Liver (tissue), 9 donors: ENCODE measurements around the gene EMP2. TPM values are rescaled to one million over a fixed set of nuclear protein-coding genes. Genes with fewer than 3 reads are reported as not detected.

Source experiments
- DNase-seq: peaks from one replicate; pipeline ENCODE4 v3.0.0-alpha.2; 2017; ENCODE audit warnings: low spot score
- H3K27ac ChIP-seq, 2 donors: one replicate each; pipeline ENCODE4 v1.7.0; 2013; ENCODE audit warnings: inconsistent platforms in 2 of 2, low read length in 2 of 2, control low read depth in 1 of 2, low read depth in 1 of 2, mild to moderate bottlenecking in 1 of 2
- H3K27me3 ChIP-seq, 4 donors: one replicate each; pipeline versions ENCODE4 v1.6.1 to v1.7.0; 2013; ENCODE audit warnings: low read length in 3 of 4, inconsistent platforms in 1 of 4, mild to moderate bottlenecking in 1 of 4, moderate library complexity in 1 of 4; ENCODE audit not compliant: control insufficient read depth in 4 of 4, insufficient read depth in 4 of 4
- H3K36me3 ChIP-seq, 4 donors: one replicate each; pipeline versions ENCODE4 v1.6.1 to v1.7.0; 2013; ENCODE audit warnings: low read length in 3 of 4, mild to moderate bottlenecking in 3 of 4, low read depth in 1 of 4, moderate library complexity in 1 of 4; ENCODE audit not compliant: control insufficient read depth in 4 of 4, insufficient read depth in 3 of 4
- H3K4me1 ChIP-seq, 4 donors: one replicate each; pipeline versions ENCODE4 v1.6.1 to v1.7.0; 2013; ENCODE audit warnings: low read length in 3 of 4, mild to moderate bottlenecking in 3 of 4, moderate library complexity in 1 of 4; ENCODE audit not compliant: control insufficient read depth in 4 of 4, insufficient read depth in 4 of 4
- H3K4me3 ChIP-seq, 3 donors: one replicate each; pipeline versions ENCODE4 v1.6.1 to v1.7.0; 2013; ENCODE audit warnings: low read length in 3 of 3, control low read depth in 1 of 3, low read depth in 1 of 3, mild to moderate bottlenecking in 1 of 3
- H3K9ac ChIP-seq, 2 donors: one replicate each; pipeline ENCODE4 v1.7.0; 2013; ENCODE audit warnings: low read length in 2 of 2, mild to moderate bottlenecking in 2 of 2, moderate library complexity in 2 of 2, control low read depth in 1 of 2, low read depth in 1 of 2
- H3K9me3 ChIP-seq, 4 donors: one replicate each; pipeline versions ENCODE4 v1.6.1 to v1.7.0; 2013; ENCODE audit warnings: low read length in 3 of 4; ENCODE audit not compliant: control insufficient read depth in 4 of 4
- EGR1 ChIP-seq, 2 donors: IDR thresholded peaks; 2 replicates each; pipeline ENCODE4 v1.6.1; 2016 to 2018; ENCODE audit warnings: antibody characterized with exemption in 2 of 2, low read depth in 2 of 2
- FOXA1 ChIP-seq: IDR thresholded peaks from 2 replicates; pipeline ENCODE4 v1.6.1; 2016; ENCODE audit warnings: antibody characterized with exemption
- FOXA2 ChIP-seq: IDR thresholded peaks from 2 replicates; pipeline ENCODE4 v1.6.1; 2016; ENCODE audit warnings: antibody characterized with exemption
- GABPA ChIP-seq, 2 donors: IDR thresholded peaks in 1 of 2; conservative IDR thresholded peaks in 1 of 2; 2 replicates each; pipeline ENCODE4 v1.6.1; 2016; ENCODE audit warnings: antibody characterized with exemption in 2 of 2, mild to moderate bottlenecking in 1 of 2, moderate library complexity in 1 of 2
- HNF4A ChIP-seq, 2 donors: conservative IDR thresholded peaks; 2 replicates each; pipeline ENCODE4 v1.6.1; 2016; ENCODE audit warnings: antibody characterized with exemption in 2 of 2, mild to moderate bottlenecking in 2 of 2
- HNF4G ChIP-seq: IDR thresholded peaks from 2 replicates; pipeline ENCODE4 v1.6.1; 2016; ENCODE audit warnings: antibody characterized with exemption
- JUND ChIP-seq, 2 donors: IDR thresholded peaks; 2 replicates each; pipeline ENCODE4 v1.6.1; 2016; ENCODE audit warnings: antibody characterized with exemption in 2 of 2
- NR2F2 ChIP-seq: IDR thresholded peaks from 2 replicates; pipeline ENCODE4 v1.6.1; 2016; ENCODE audit warnings: antibody characterized with exemption
- RAD21 ChIP-seq, 2 donors: IDR thresholded peaks; 2 replicates each; pipeline ENCODE4 v1.6.1; 2016; ENCODE audit warnings: antibody characterized with exemption in 2 of 2, mild to moderate bottlenecking in 2 of 2
- RXRA ChIP-seq, 2 donors: IDR thresholded peaks; 2 replicates each; pipeline ENCODE4 v1.6.1; 2017 to 2018; ENCODE audit warnings: antibody characterized with exemption in 2 of 2, mild to moderate bottlenecking in 1 of 2
- SP1 ChIP-seq: IDR thresholded peaks from 2 replicates; pipeline ENCODE4 v1.6.1; 2018; ENCODE audit warnings: antibody characterized with exemption, mild to moderate bottlenecking
- TAF1 ChIP-seq: conservative IDR thresholded peaks from 2 replicates; pipeline ENCODE4 v1.6.1; 2016; ENCODE audit warnings: antibody characterized with exemption, mild to moderate bottlenecking
- YY1 ChIP-seq: IDR thresholded peaks from 2 replicates; pipeline ENCODE4 v1.6.1; 2016; ENCODE audit warnings: antibody characterized with exemption, mild to moderate bottlenecking
- WGBS: extraction: QIAGEN DNeasy Blood & Tissue Kit; methylation state at CpG from one replicate; pipeline ENCODE4 v1.1.7; 2013; 5-methylcytosine and 5-hydroxymethylcytosine counted together
- polyA plus RNA-seq, 2 donors: library from polyadenylated mRNA; stranded (reverse) in 1 of 2; unstranded in 1 of 2; fragments of 200-250 nt in 1 of 2; fragments of >200 nt in 1 of 2; fragmentation: Nextera tagmentation in 1 of 2; extraction: Ambion mirVana in 1 of 2; gene quantifications; one replicate each; pipeline versions ENCODE4 v1.2.1 to v1.2.3, GENCODE V29; 2013 to 2015
- total RNA-seq, 2 donors: library from RNA; depleted of rRNA; stranded (reverse); fragments of >200 nt; gene quantifications; one replicate each; pipeline ENCODE4 v1.2.3, GENCODE V29; 2014
- TF ChIP-seq, protein P1 (sequence below): fragments of 150-350 bp; IDR thresholded peaks from 2 replicates; pipeline ENCODE4 v1.5.1; 2017; ENCODE audit warnings: improper control_type of control experiment, low read depth, low read length; ENCODE audit not compliant: missing input control
- TF ChIP-seq, protein P2 (sequence below): IDR thresholded peaks from 2 replicates; pipeline ENCODE4 v1.6.1; 2016; ENCODE audit warnings: antibody characterized with exemption
- TF ChIP-seq, protein P3 (sequence below): IDR thresholded peaks from 2 replicates; pipeline ENCODE4 v1.6.1; 2016; ENCODE audit warnings: antibody characterized with exemption
- TF ChIP-seq, protein P4 (sequence below): IDR thresholded peaks from 2 replicates; pipeline ENCODE4 v1.6.1; 2016; ENCODE audit warnings: antibody characterized with exemption
- donor health status: healthy.
- donor health status: healthy.
- donor health status: healthy.
- donor health status: healthy.
- donor health status: healthy.

EMP2 gene
- total and polyA plus RNA-seq, 4 donors = 6.2 to 138 (median 66.7) TPM

DNA sequence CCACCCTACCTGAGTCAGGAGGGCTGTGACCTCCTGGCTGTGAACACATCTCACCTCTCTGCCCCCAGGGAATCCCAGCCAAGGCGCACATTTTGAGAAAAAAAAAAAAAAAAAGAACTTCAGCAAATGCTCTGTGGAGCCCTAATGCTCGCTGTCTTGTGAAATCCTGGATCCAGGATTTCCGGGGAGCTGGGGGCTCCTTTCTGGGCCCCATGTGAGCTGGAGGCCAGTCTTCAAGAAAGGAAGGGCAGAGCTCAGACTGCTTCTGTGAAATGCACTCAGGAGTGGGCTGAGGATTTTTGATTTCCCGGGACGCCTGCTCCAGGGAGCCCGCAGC, 36.0 kb upstream of the EMP2 start:
- peak overlapping the region in 1 of 2 donors; percentile 14 for H3K9ac ChIP-seq

DNA sequence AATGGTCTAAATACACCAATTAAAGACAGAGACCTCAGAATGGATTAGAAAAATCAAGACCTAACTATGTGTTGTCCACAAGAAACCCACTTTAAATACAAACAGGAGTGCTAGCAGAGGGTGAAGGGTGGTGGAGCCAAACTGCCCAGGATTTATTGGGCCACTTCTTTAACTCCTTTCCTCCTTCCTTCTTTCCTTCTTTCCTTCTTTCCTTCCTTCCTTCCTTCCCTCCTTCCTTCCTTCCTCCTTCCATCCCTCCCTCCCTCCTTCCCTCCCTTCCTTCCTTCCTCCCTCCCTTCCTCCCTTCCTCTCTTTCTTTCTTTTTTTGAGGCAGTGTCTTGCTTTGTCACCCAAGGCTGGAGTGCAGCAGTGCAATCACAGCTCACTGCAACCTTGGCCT, 34.3 kb upstream of the EMP2 start:
- Histone ChIP-seq H3K27ac (no peak overlapping the region), H3K9me3 (no peaks in the 10 kb centered on the region), H3K27me3 (no peaks in the 10 kb centered on the region), H3K36me3 (no peaks in the 10 kb centered on the region), H3K4me3 (no peak overlapping the region), H3K9ac (no peak overlapping the region), H3K4me1 (no peaks in the 10 kb centered on the region)
- no peak for TF ChIP-seq EGR1 (IDR thresholded peaks at IDR 0.05; ENCODE audit: low read depth in 2 of 2)
- DNase-seq = no peak

More for the DNA sequence above, 36.0 kb upstream of the EMP2 start:
- TF ChIP-seq HNF4A (conservative IDR thresholded peaks at IDR 0.05) (no peak), EGR1 (IDR thresholded peaks at IDR 0.05; ENCODE audit: low read depth in 2 of 2) (no peak), HNF4G (no peak), YY1 (no peak), GABPA (IDR thresholded peaks at IDR 0.05 in 1 of 2, conservative IDR thresholded peaks at IDR 0.05 in 1 of 2) (no peak), JUND (IDR thresholded peaks at IDR 0.05) (no peak), SP1 (no peak), RAD21 (IDR thresholded peaks at IDR 0.05) (no peak), FOXA1 (no peak)
- TF ChIP-seq, protein P1, sequence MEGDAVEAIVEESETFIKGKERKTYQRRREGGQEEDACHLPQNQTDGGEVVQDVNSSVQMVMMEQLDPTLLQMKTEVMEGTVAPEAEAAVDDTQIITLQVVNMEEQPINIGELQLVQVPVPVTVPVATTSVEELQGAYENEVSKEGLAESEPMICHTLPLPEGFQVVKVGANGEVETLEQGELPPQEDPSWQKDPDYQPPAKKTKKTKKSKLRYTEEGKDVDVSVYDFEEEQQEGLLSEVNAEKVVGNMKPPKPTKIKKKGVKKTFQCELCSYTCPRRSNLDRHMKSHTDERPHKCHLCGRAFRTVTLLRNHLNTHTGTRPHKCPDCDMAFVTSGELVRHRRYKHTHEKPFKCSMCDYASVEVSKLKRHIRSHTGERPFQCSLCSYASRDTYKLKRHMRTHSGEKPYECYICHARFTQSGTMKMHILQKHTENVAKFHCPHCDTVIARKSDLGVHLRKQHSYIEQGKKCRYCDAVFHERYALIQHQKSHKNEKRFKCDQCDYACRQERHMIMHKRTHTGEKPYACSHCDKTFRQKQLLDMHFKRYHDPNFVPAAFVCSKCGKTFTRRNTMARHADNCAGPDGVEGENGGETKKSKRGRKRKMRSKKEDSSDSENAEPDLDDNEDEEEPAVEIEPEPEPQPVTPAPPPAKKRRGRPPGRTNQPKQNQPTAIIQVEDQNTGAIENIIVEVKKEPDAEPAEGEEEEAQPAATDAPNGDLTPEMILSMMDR = no peak
- Histone ChIP-seq H3K27me3 (no peaks in the 10 kb centered on the region), H3K9me3 (no peaks in the 10 kb centered on the region), H3K27ac (peak overlapping the region in 1 of 2 donors; percentile 70), H3K4me3 (no peak overlapping the region), H3K36me3 (no peaks in the 10 kb centered on the region), H3K4me1 (no peaks in the 10 kb centered on the region)
- DNase-seq = no peak
- WGBS = 79% methylated on average over 6 of the region's 6 CpGs

DNA sequence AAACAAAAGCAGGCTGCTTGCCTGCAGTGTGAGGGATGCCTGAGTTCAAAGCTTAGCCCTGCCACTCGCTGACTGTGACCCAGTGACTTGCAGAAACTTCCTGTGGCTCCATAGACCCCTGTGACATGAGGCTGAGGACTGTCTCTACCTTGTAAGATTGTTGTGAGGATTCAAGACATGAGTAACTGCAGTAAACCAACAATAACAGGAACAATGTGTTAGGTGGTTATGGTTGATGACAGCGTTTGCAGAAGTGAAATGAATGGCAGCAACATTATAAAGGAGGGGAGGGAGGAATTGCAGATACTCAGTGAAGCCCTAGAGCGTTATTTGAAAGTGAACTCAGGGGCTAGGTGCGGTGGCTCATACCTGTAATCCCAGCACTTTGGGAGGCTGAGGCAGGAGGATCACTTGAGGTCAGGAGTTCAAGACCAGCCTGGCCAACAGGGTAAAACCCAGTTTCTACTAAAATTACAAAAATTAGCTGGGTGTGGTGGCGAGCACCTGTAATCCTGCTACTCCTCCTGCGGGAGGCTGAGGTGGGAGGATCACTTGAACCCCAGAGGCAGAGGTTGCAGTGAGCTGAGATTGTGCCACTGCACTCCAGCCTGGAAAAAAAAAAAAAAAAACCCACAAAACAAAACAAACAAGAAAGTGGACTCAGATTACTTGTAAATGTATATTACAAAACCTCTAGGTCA, 33.5 kb upstream of the EMP2 start:
- Histone ChIP-seq H3K4me3 (no peak overlapping the region), H3K36me3 (no peaks in the 10 kb centered on the region), H3K9me3 (no peaks in the 10 kb centered on the region), H3K27ac (no peak overlapping the region), H3K9ac (no peak overlapping the region), H3K4me1 (no peaks in the 10 kb centered on the region), H3K27me3 (no peaks in the 10 kb centered on the region)
- WGBS = 79% methylated on average over 6 of the region's 6 CpGs
- no peak for DNase-seq
- TF ChIP-seq, protein P2, sequence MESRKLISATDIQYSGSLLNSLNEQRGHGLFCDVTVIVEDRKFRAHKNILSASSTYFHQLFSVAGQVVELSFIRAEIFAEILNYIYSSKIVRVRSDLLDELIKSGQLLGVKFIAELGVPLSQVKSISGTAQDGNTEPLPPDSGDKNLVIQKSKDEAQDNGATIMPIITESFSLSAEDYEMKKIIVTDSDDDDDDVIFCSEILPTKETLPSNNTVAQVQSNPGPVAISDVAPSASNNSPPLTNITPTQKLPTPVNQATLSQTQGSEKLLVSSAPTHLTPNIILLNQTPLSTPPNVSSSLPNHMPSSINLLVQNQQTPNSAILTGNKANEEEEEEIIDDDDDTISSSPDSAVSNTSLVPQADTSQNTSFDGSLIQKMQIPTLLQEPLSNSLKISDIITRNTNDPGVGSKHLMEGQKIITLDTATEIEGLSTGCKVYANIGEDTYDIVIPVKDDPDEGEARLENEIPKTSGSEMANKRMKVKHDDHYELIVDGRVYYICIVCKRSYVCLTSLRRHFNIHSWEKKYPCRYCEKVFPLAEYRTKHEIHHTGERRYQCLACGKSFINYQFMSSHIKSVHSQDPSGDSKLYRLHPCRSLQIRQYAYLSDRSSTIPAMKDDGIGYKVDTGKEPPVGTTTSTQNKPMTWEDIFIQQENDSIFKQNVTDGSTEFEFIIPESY = no peak
- no peak for TF ChIP-seq YY1
- TF ChIP-seq HNF4A (conservative IDR thresholded peaks at IDR 0.05) = no peak
- no peak for TF ChIP-seq HNF4G
- no peak for TF ChIP-seq TAF1
- no peak for TF ChIP-seq FOXA1
- TF ChIP-seq, protein P1 = no peak
- TF ChIP-seq JUND (IDR thresholded peaks at IDR 0.05) = no peak
- TF ChIP-seq EGR1 (IDR thresholded peaks at IDR 0.05; ENCODE audit: low read depth in 2 of 2) = no peak
- TF ChIP-seq FOXA2 = no peak
- no peak for TF ChIP-seq RAD21 (IDR thresholded peaks at IDR 0.05)
- TF ChIP-seq NR2F2 = no peak
- TF ChIP-seq, protein P3, sequence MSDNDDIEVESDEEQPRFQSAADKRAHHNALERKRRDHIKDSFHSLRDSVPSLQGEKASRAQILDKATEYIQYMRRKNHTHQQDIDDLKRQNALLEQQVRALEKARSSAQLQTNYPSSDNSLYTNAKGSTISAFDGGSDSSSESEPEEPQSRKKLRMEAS = no peak
- TF ChIP-seq SP1 = no peak
- TF ChIP-seq, protein P4, sequence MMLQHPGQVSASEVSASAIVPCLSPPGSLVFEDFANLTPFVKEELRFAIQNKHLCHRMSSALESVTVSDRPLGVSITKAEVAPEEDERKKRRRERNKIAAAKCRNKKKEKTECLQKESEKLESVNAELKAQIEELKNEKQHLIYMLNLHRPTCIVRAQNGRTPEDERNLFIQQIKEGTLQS = no peak
- no peak for TF ChIP-seq RXRA (IDR thresholded peaks at IDR 0.05)
- TF ChIP-seq GABPA (IDR thresholded peaks at IDR 0.05 in 1 of 2, conservative IDR thresholded peaks at IDR 0.05 in 1 of 2) = no peak
